ENCODE measurements around the gene GDPD3. TPM values are rescaled to one million over a fixed set of nuclear protein-coding genes. Genes with fewer than 3 reads are reported as not detected.

GDPD3 gene
- total and polyA plus RNA-seq, 10 of the 15 experiments (the other 5 are each of a cell fraction or from before 2014, with no cell fraction given) = 0.29 to 3.3 (median 0.97) TPM

DNA sequence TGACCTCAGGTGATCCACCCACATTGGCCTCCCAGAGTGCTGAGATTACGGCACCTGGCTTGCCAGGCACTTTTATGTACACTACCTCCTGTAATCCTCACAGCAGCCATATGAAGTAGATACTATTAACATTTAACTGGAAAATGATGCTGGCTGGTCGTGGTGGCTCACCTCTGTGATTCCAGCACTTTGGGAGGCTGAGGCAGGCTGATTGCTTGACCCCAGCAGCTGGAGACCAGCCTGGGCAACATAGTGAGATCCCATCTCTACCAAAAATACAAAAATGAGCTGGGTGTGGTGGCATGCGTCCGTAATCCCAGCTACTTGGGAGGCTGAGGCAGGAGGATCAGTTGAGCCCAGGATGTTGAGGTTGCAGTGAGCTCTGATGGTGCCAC, 11.6 kb upstream of the GDPD3 start:
- in situ Hi-C loops (cut with MboI) (no loop called here), intact Hi-C loops (cut with micrococcal nuclease; ENCODE audit: unreplicated experiment) (no loop called here)
- ChIA-PET POLR2A (interaction anchor here (0.6 kb wide), 1 partner anchor 26 kb away, joined by 4 read pairs; no protein-coding TSS in a partner anchor), CTCF (interaction anchor here (1.1 to 4.2 kb wide), 2 partner anchors 13 to 70 kb away, joined by 3 to 22 read pairs; partner anchors contain the start of gene GDPD3), SMC1A (ENCODE audit: uncharacterized antibody, unreplicated experiment) (interaction anchor here (1.2 to 1.5 kb wide), 3 partner anchors 21 to 35 kb away, joined by 3 to 5 read pairs (median 3); no protein-coding TSS in a partner anchor), RAD21 (ENCODE audit: unreplicated experiment) (interaction anchor here (1.2 kb wide), 1 partner anchor 58 kb away, joined by 3 read pairs; the partner anchor contains the start of gene CORO1A)
- H2AFZ ChIP-seq (ENCODE audit: control insufficient read depth, low read depth, low read length) = no peak overlapping the region
- TF ChIP-seq SMC3 (IDR thresholded peaks at IDR 0.05; ENCODE audit: borderline replicate concordance, low read length) (no peak), CREM (IDR thresholded peaks at IDR 0.05; ENCODE audit: low read depth) (no peak), RFX5 (IDR thresholded peaks at IDR 0.05; ENCODE audit: low read depth, low read length) (no peak), STAT1 (conservative IDR thresholded peaks at IDR 0.05) (no peak), STAT3 (IDR thresholded peaks at IDR 0.05; ENCODE audit: low read depth, low read length) (no peak), TCF7 (IDR thresholded peaks at IDR 0.05; ENCODE audit: borderline replicate concordance) (no peak), SMARCA5 (IDR thresholded peaks at IDR 0.05) (no peak), CBX3 (IDR thresholded peaks at IDR 0.05; ENCODE audit: borderline replicate concordance, low read depth) (no peak), CREB1 (IDR thresholded peaks at IDR 0.05; ENCODE audit: low read depth) (no peak), CBFB (IDR thresholded peaks at IDR 0.05; ENCODE audit: low read depth) (no peak), NFXL1 (IDR thresholded peaks at IDR 0.05; ENCODE audit: borderline replicate concordance) (no peak), PAX8 (IDR thresholded peaks at IDR 0.05) (no peak)
- TF ChIP-seq, protein P1, sequence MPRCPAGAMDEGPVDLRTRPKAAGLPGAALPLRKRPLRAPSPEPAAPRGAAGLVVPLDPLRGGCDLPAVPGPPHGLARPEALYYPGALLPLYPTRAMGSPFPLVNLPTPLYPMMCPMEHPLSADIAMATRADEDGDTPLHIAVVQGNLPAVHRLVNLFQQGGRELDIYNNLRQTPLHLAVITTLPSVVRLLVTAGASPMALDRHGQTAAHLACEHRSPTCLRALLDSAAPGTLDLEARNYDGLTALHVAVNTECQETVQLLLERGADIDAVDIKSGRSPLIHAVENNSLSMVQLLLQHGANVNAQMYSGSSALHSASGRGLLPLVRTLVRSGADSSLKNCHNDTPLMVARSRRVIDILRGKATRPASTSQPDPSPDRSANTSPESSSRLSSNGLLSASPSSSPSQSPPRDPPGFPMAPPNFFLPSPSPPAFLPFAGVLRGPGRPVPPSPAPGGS (IDR thresholded peaks at IDR 0.05; ENCODE audit: borderline replicate concordance, insufficient read depth, low read depth, low read length, poor library complexity, severe bottlenecking) = no peak
- TF ChIP-seq, protein P2, sequence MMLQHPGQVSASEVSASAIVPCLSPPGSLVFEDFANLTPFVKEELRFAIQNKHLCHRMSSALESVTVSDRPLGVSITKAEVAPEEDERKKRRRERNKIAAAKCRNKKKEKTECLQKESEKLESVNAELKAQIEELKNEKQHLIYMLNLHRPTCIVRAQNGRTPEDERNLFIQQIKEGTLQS (IDR thresholded peaks at IDR 0.05; ENCODE audit: borderline replicate concordance, extremely low read depth, low read depth, low read length) = no peak
- TF ChIP-seq, protein P3, sequence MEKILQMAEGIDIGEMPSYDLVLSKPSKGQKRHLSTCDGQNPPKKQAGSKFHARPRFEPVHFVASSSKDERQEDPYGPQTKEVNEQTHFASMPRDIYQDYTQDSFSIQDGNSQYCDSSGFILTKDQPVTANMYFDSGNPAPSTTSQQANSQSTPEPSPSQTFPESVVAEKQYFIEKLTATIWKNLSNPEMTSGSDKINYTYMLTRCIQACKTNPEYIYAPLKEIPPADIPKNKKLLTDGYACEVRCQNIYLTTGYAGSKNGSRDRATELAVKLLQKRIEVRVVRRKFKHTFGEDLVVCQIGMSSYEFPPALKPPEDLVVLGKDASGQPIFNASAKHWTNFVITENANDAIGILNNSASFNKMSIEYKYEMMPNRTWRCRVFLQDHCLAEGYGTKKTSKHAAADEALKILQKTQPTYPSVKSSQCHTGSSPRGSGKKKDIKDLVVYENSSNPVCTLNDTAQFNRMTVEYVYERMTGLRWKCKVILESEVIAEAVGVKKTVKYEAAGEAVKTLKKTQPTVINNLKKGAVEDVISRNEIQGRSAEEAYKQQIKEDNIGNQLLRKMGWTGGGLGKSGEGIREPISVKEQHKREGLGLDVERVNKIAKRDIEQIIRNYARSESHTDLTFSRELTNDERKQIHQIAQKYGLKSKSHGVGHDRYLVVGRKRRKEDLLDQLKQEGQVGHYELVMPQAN (conservative IDR thresholded peaks at IDR 0.05) = no peak
- FAIRE-seq (no peak), ATAC-seq (no peak), DNase-seq (ENCODE audit: low read depth, low spot score) (no peak)
- WGBS (ENCODE audit: insufficient coverage, insufficient replicate concordance, low lambda C conversion rate, missing lambda C conversion rate) = 85% methylated on average over 4 of the region's 4 CpGs
- no TSS peak for BruUV-seq (replicated peaks)
- H4K20me1 ChIP-seq (ENCODE audit: control insufficient read depth, insufficient read depth) = no peaks in the 10 kb centered on the region
- no peaks in the 10 kb centered on the region for H3K27me3 ChIP-seq (replicated peaks in 1 of 2; ENCODE audit: control insufficient read depth in 2 of 2, insufficient read depth in 2 of 2, low read length in 1 of 2)
- peaks cover 17% of the 10 kb centered on the region for H3K4me1 ChIP-seq (ENCODE audit: control insufficient read depth, insufficient read depth, low read length)
- no peaks in the 10 kb centered on the region for H3K9me3 ChIP-seq (replicated peaks; ENCODE audit: control insufficient read depth, insufficient read depth, low read length)
- no peak overlapping the region for H3K4me3 ChIP-seq
- no peak overlapping the region for H3K27ac ChIP-seq (ENCODE audit: control insufficient read depth, insufficient read depth)
- H3K4me2 ChIP-seq (ENCODE audit: control insufficient read depth, insufficient read depth) = no peak overlapping the region
- no peak overlapping the region for H3K9ac ChIP-seq (ENCODE audit: control insufficient read depth, insufficient read depth, low read length)
- no peaks in the 10 kb centered on the region; the same call in 1 of the 2 replicates for H3K79me2 ChIP-seq (ENCODE audit: control insufficient read depth, insufficient read depth, low read length)
- H3K36me3 ChIP-seq (ENCODE audit: control insufficient read depth in 2 of 2, insufficient read depth in 2 of 2, low read length in 1 of 2) = no peaks in the 10 kb centered on the region
